Measurements from ENCODE around the gene RAB10. TPM values are rescaled to one million over a fixed set of nuclear protein-coding genes. Genes with fewer than 3 reads are reported as not detected.

The RAB10 gene
- total and polyA plus RNA-seq, 9 of the 15 experiments (the other 6 are each of a cell fraction or from before 2014, with no cell fraction given), result 25.1 to 214 (median 157) TPM

GRCh38 chr2:26068602-26069298, 34.9 kb downstream of the RAB10 start (continued):
- TF ChIP-seq TEAD2 (tag; IDR thresholded peaks at IDR 0.05) (no peak), SIRT6 (IDR thresholded peaks at IDR 0.05; ENCODE audit: low read depth, low read length) (no peak), VEZF1 (CRISPR knock-in tag; IDR thresholded peaks at IDR 0.05) (peak; percentile 59), OTX1 (CRISPR knock-in tag; IDR thresholded peaks at IDR 0.05) (no peak), BCL6 (CRISPR knock-in tag; IDR thresholded peaks at IDR 0.05) (no peak), CTCFL (IDR thresholded peaks at IDR 0.05; ENCODE audit: borderline replicate concordance, insufficient read depth, low read depth, low read length, poor library complexity, severe bottlenecking) (no peak), PTRF (tag; IDR thresholded peaks at IDR 0.05) (no peak), ZFP36 (IDR thresholded peaks at IDR 0.05; ENCODE audit: low read depth, low read length, partially characterized antibody) (no peak), BRF1 (IDR thresholded peaks at IDR 0.05; ENCODE audit: borderline replicate concordance, extremely low read depth, insufficient read length) (no peak), ETS2 (tag; IDR thresholded peaks at IDR 0.05; ENCODE audit: borderline replicate concordance, poor library complexity, severe bottlenecking) (no peak), YY1 (IDR thresholded peaks at IDR 0.05; ENCODE audit: borderline replicate concordance in 1 of 3, control insufficient read depth in 1 of 3, extremely low read depth in 1 of 3, insufficient read depth in 3 of 3, insufficient read length in 1 of 3, insufficient replicate concordance in 2 of 3, low read depth in 1 of 3, low read length in 2 of 3) (peak in 1 of 3 experiments; percentile 6)
